ENCODE measurements around the gene MRPL24. TPM values are rescaled to one million over a fixed set of nuclear protein-coding genes. Genes with fewer than 3 reads are reported as not detected.

MRPL24 gene
- total and polyA plus RNA-seq, 9 of the 15 experiments (the other 6 are each of a cell fraction or from before 2014, with no cell fraction given) = 74.3 to 267 (median 113) TPM

DNA sequence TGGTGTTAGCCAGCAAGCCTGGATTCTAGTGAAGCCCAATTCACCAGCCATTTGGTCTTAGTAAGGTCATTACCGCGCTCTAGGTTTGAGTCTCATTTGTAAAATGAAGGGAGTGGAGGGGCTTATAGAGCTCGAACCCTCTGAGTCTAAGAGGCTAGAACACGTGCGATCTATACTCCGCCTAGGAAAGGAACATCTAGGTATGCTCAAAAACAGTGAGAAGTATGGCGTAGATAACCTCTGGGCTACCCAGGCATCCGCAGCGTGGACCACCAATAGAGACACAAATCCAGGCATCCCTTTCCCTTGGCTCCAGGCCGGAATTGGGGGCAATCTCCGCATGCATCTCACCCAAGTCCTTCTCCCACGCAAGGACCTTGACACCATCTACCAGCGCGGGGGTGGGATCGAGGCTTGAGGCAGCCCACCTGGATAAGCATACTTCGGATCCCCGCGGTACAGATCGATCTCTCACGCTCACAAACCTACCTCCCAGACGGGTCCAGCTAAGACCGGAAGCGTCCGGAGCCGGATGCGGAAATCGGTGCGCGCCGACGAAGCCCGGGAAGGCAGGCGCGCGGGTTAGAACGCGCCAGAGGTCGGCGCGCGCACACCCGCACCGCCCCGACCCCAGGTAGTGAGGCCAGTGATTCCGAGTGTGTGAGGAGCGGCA lies 12.8 kb downstream of the MRPL24 start, which contains the start of gene METTL25B (continued):
- TF ChIP-seq, protein P1, sequence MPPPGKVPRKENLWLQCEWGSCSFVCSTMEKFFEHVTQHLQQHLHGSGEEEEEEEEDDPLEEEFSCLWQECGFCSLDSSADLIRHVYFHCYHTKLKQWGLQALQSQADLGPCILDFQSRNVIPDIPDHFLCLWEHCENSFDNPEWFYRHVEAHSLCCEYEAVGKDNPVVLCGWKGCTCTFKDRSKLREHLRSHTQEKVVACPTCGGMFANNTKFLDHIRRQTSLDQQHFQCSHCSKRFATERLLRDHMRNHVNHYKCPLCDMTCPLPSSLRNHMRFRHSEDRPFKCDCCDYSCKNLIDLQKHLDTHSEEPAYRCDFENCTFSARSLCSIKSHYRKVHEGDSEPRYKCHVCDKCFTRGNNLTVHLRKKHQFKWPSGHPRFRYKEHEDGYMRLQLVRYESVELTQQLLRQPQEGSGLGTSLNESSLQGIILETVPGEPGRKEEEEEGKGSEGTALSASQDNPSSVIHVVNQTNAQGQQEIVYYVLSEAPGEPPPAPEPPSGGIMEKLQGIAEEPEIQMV (tag; conservative IDR thresholded peaks at IDR 0.05; ENCODE audit: low read depth) = no peak
- TF ChIP-seq SRSF7 (optimal IDR thresholded peaks at IDR 0.05; ENCODE audit: low read depth, low read length) = no peak
- TF ChIP-seq, protein P2, sequence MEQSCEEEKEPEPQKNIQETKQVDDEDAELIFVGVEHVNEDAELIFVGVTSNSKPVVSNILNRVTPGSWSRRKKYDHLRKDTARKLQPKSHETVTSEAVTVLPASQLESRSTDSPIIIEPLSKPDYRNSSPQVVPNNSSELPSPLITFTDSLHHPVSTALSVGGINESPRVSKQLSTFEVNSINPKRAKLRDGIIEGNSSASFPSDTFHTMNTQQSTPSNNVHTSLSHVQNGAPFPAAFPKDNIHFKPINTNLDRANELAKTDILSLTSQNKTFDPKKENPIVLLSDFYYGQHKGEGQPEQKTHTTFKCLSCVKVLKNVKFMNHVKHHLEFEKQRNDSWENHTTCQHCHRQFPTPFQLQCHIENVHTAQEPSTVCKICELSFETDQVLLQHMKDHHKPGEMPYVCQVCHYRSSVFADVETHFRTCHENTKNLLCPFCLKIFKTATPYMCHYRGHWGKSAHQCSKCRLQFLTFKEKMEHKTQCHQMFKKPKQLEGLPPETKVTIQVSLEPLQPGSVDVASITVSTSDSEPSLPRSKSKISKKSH (CRISPR knock-in tag; IDR thresholded peaks at IDR 0.05) = no peak
- no peak for TF ChIP-seq DDX20 (tag; IDR thresholded peaks at IDR 0.05; ENCODE audit: low read depth)
- no peak for TF ChIP-seq ZNF263 (CRISPR knock-in tag; IDR thresholded peaks at IDR 0.05; ENCODE audit: borderline replicate concordance)
- no peak for TF ChIP-seq HNRNPH1 (optimal IDR thresholded peaks at IDR 0.05; ENCODE audit: low read depth, low read length)
- TF ChIP-seq NR4A1 (CRISPR knock-in tag; IDR thresholded peaks at IDR 0.05) = no peak
- no peak for TF ChIP-seq NR4A1 (tag; IDR thresholded peaks at IDR 0.05)
- TF ChIP-seq ZFPM2 (CRISPR knock-in tag; IDR thresholded peaks at IDR 0.05) = no peak
- TF ChIP-seq FOS (IDR thresholded peaks at IDR 0.05; ENCODE audit: extremely low read depth, insufficient read length) = no peak
- TF ChIP-seq ZSCAN32 (CRISPR knock-in tag; IDR thresholded peaks at IDR 0.05) = no peak
- no peak for TF ChIP-seq SREBF2 (CRISPR knock-in tag; IDR thresholded peaks at IDR 0.05)
- TF ChIP-seq ELF1 (tag; IDR thresholded peaks at IDR 0.05) = no peak
- TF ChIP-seq HMG20B (CRISPR knock-in tag; IDR thresholded peaks at IDR 0.05) = no peak
- no peak for TF ChIP-seq CHD2 (IDR thresholded peaks at IDR 0.05; ENCODE audit: low read depth, low read length)
- TF ChIP-seq NCOA1 (IDR thresholded peaks at IDR 0.05; ENCODE audit: low read depth) = no peak
- TF ChIP-seq JUN (IDR thresholded peaks at IDR 0.05; ENCODE audit: borderline replicate concordance, low read depth, low read length) = no peak
- TF ChIP-seq JUN (CRISPR knock-in tag; IDR thresholded peaks at IDR 0.05; ENCODE audit: borderline replicate concordance) = no peak
- no peak for TF ChIP-seq NCOA2 (IDR thresholded peaks at IDR 0.05; ENCODE audit: partially characterized antibody in 2 of 2)
- no peak for TF ChIP-seq PRPF4 (IDR thresholded peaks at IDR 0.05; ENCODE audit: insufficient read depth, low read depth, low read length, poor library complexity, severe bottlenecking)
- TF ChIP-seq CHD4 (IDR thresholded peaks at IDR 0.05; ENCODE audit: insufficient read depth, insufficient replicate concordance, low read depth, low read length, poor library complexity, severe bottlenecking) = no peak
- TF ChIP-seq GABPA (tag; conservative IDR thresholded peaks at IDR 0.05; ENCODE audit: low read depth) = peak; percentile 98; the same call in 1 of the 2 replicates
- no peak for TF ChIP-seq PTRF (tag; IDR thresholded peaks at IDR 0.05)
- TF ChIP-seq HNRNPL (IDR thresholded peaks at IDR 0.05; ENCODE audit: low read depth, low read length) = no peak
- peak; percentile 49; the same call in 1 of the 2 replicates for TF ChIP-seq GATA2 (CRISPR knock-in tag; IDR thresholded peaks at IDR 0.05)
